Amygdala (tissue), 56 donors: ENCODE measurements around the gene MX1.

Experiments used
- DNase-seq, 56 donors: peaks; one replicate each; lab custom pipeline; 2025; lab: John Stamatoyannopoulos, UW

MX1 gene

GRCh38 chr21:41458559-41458958 lies 32.5 kb downstream of the MX1 start:
- no peak for DNase-seq

- no peak for DNase-seq
These were observed 34.0 kb downstream of the MX1 start for GRCh38 chr21:41459884-41460534.

- peak in 40 of 56 donors; percentile 0 to 67 (median 18) for DNase-seq
These were observed 34.8 kb downstream of the MX1 start for GRCh38 chr21:41460578-41461527.

- DNase-seq: no peak
These were observed 39.2 kb downstream of the MX1 start for GRCh38 chr21:41465176-41465781.

- DNase-seq: no peak
These were observed 40.2 kb downstream of the MX1 start for GRCh38 chr21:41466024-41466820.

GRCh38 chr21:41470054-41470453 lies 44.0 kb downstream of the MX1 start:
- DNase-seq: no peak

- DNase-seq: no peak
These were observed 46.9 kb downstream of the MX1 start for GRCh38 chr21:41472753-41473548.

GRCh38 chr21:41475714-41476420 lies 49.8 kb downstream of the MX1 start:
- no peak for DNase-seq

GRCh38 chr21:41477641-41478318 lies 51.7 kb downstream of the MX1 start:
- peak in 44 of 56 donors; percentile 7 to 72 (median 38) for DNase-seq

GRCh38 chr21:41478319-41479177 lies 52.5 kb downstream of the MX1 start:
- DNase-seq: no peak

GRCh38 chr21:41479686-41480085 lies 53.6 kb downstream of the MX1 start:
- DNase-seq: no peak

GRCh38 chr21:41480086-41480690 lies 54.1 kb downstream of the MX1 start:
- peak in 1 of 56 donors; percentile 8 for DNase-seq

- no peak for DNase-seq
These were observed 55.2 kb downstream of the MX1 start for GRCh38 chr21:41481191-41481590.

- no peak for DNase-seq
These were observed 56.3 kb downstream of the MX1 start for GRCh38 chr21:41482301-41482700.

- DNase-seq: no peak
These were observed 56.9 kb downstream of the MX1 start for GRCh38 chr21:41482980-41483379.

GRCh38 chr21:41483415-41483814 lies 57.4 kb downstream of the MX1 start:
- DNase-seq: no peak

GRCh38 chr21:41483973-41484372 lies 57.9 kb downstream of the MX1 start:
- no peak for DNase-seq
